Left ventricle myocardium superior (tissue), 1 donor: Measurements from ENCODE around the gene ADH1C. TPM values are rescaled to one million over a fixed set of nuclear protein-coding genes. Genes with fewer than 3 reads are reported as not detected.
"Not testable (repeated sequence)": the region's sequence is repeated elsewhere in the genome, so short reads cannot be mapped to it uniquely, and the experiment has no call there.

Experiments
- ATAC-seq: fragments of 200-7000 bp; cut with Tn5 transposase; one replicate; pipeline ENCODE4 v1.9.1; 2020; ENCODE audit warnings: mild to moderate bottlenecking, moderate library complexity
- DNase-seq: peaks from one replicate; pipeline ENCODE4 v3.0.0-alpha.2; 2020
- intact Hi-C: fragments of 100-400 bp; cut with micrococcal nuclease; formaldehyde crosslinking; loops from one replicate; pipeline ENCODE4 v1.11.0; 2022
- total RNA-seq: library from RNA; stranded (reverse); fragmentation: NEBNext Ultra II Directional; extraction: Animal tissue kit (Norgen Biotek cat#: 25700); gene quantifications from one replicate; pipeline ENCODE4 v1.2.1, GENCODE V29; 2021
- donor health status: DM: no; HTN: yes; CAD: no; lungs with severe emphysema.

The ADH1C gene
- total RNA-seq, 1 donor from 2014 or later: 7.6 TPM

DNA sequence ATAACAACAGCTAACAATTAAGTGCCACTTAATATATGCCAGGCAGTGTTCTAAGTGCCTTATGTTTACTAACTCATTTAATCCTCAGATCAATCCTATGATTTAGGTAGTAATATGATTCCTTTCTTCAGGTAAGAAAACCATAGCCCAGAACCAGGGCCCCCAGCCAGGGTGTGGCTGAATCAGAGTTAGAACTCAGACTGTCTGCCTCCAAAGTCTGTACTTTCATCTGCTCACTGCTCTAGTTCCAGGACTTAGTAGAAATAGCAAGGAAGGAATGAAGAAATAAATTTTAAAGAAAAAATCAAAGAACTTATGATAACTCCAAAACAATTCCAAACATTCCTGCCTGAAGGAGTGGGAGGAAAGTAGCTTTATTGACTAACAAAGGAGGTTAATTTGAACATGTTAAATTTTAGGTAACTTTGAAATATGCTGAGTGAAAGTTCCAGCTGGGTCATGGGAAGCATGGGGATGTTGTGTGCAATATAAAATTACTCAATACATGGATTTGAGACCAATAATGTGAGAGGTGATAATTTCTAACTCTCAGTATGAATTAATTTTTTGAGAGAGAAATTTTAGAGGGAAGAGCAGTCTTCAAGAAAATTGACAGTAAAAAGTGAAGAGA, 8.8 kb upstream of the ADH1C start:
- DNase-seq: peak; percentile 31
- intact Hi-C loops: no loop called here
- ATAC-seq: peak; percentile 32

DNA sequence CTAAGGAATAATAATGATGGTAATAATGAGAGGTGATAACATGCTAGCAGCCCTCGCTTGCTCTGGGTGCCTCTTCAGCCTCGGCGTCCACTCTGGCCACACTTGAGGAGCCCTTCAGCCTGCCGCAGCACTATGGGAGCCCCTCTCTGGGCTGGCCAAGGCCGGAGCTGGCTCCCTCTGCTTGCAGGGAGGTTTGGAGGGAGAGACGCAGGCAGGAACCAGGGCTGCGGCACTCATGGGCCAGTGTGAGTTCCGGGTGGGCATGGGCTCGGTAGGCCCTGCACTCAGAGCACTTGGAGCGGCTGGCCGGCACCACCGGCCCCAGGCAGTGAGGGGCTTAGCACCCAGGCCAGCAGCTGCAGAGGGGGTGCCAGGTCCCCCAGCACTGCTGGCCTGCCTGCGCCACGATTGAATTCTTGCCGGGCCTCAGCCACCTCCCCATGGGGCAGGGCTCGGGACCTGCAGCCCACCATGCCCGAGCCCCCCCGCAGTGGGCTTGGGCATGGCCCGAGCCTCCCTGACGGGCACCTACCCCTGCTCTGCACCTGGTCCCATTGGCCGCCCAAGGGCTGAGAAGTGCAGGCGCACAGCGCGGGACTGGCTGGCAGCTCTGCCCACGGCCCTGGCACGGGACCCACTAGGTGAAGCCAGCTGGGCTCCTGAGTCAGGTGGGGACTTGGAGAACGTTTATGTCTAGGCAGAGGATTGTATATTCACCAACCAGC, 7.1 kb upstream of the ADH1C start:
- intact Hi-C loops: no loop called here
- DNase-seq (no peak), ATAC-seq (no peak)

DNA sequence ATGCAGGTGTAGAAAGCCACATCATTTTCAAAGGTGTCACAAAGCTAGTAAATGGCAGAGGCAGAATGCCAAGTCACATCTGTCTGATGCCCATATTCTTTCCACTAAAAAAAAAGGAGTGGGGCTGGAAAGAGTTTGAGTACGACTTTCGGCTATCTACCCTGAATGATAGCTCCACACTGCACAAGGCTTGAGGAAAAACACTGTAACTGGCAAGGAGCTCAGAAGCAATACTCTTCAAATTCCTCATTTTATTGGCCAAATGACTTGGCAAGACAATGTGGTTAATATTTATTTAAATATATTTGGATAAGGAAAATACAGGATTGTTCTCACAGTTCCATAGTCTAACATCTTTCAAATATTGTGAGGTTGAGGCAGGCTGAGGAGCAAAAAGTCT, 5.4 kb upstream of the ADH1C start:
- no peak for DNase-seq
- ATAC-seq: no peak
- intact Hi-C loops: no loop called here

DNA sequence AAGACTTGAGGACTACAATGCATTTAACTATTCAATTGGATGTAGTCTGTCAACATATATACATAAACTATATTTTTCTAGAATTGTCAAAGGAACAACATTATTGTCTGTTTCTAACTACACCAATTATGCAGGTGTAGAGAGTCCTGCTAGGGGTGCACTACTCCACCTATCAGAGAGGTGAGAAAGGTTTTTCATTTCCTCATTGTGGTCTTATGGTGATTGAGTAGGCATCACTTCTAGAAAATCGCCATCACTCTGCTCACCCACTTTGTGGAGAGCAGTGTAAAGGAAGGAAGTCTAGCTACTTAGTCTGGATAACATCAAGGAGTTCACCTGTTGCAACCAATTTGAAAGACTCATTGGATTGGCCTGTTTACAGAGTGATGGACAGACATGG, 4.4 kb upstream of the ADH1C start:
- DNase-seq: no peak
- intact Hi-C loops: no loop called here
- ATAC-seq: no peak

DNA sequence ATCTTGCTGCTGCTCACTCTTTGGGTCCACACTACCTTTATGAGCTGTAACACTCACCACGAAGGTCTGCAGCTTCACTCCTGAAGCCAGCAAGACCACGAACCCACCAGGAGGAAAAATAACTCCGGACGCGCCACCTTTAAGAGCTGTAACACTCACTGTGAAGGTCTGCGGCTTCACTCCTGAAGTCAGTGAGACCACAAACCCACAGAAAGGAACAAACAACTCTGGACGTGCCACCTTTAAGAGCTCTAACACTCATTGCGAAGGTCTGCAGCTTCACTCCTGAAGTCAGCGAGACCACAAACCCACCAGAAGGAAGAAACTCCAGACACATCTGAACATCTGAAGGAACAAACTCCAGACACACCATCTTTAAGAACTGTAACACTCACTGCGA, 3.6 kb upstream of the ADH1C start:
- DNase-seq, intact Hi-C loops, ATAC-seq: not testable (repeated sequence)

DNA sequence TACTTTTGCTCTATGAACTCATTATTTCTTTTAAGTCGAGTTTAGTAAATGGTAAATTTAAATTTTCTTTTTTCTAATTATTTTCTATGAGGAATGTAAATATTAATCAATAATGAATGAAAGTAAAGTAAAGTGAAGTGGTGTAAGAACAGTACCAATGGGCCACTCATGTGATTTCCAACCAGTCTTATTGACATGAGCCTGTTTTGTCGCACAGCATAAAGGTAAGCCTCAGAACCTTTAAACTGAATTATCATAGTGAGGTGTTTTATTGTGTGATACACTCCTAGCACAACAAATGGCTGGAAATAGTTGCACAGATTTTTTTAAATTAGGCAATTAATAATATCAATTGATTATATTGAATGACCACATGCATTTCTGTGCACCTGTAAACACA, 1.1 kb downstream of the ADH1C start:
- ATAC-seq: no peak
- intact Hi-C loops: no loop called here
- DNase-seq: no peak

DNA sequence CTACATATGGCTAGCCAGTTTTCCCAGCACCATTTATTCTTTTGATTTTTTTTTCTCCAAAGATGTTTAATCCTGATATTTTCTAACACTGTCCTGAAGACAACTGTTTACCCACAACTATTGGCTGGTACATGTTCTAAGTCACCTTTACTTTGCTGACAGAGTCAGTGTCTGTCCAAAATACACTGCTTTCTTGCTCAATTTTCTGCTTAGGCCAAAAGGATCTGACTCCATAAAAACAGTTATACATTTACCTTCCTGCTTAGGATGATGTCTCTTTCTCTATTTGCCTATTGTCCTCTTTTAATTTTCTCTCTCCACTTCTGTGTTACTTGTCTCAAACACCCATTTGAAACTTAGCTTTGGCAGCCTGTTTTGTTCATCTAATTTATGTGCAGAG, 3.2 kb downstream of the ADH1C start:
- DNase-seq (no peak), ATAC-seq (no peak)
- intact Hi-C loops: no loop called here

DNA sequence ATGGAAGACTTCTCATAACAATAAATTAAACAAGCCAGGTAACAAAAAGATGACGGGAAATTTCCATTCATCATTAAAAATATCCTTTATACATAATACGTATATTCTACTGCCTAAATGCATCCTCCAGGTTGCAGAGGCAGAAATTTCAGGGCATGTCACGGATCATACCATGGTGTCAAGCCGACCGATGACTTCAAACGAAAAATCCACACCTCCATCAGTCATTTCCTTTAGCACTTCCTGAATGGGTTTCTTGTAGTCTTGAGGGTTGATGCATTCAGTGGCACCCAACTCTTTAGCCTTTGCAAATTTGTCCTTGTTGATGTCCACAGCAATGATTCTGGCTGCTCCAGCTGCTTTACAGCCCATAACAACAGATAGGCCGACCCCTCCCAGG, 9.9 kb downstream of the ADH1C start:
- ATAC-seq, DNase-seq, intact Hi-C loops: not testable (repeated sequence)

DNA sequence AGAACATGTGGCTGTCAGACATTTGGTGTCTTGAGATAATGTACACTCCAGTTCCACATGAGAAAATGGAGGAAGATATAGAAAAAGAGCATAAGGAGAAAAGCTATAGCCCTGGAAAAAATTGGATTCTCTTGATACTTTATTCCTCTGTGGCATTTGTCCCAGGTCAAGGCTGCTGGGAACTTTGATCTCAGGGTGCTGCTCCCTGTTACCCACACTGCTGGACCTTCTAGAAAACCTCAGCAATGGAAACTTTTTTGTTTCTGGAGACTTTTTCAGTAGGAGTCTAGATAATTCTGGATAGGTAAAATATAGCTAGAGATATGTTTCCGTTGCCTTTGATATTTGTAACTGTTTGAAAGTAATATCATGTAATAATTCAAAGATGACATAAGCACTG, 11.1 kb downstream of the ADH1C start:
- DNase-seq (no peak), ATAC-seq (no peak)
- intact Hi-C loops: no loop called here

DNA sequence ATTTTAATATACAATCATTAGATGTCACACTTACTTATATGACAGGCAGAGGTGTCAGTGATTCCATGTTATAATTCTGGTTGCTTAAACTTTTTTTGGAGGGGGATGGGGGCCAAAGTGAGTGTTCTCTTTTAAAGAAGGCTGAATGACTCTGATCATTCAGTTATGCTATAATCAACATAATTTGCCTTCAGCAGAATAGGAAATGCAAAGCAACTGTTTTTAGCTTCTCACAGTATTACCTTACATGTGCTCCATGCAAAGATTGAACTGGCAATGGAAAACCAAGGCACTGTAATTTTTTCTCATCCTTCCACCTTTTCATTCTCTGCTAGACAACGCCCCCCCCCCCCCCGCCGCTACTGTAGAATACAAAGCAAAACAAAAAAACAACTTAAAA, 13.4 kb downstream of the ADH1C start:
- ATAC-seq (no peak), DNase-seq (no peak)
- intact Hi-C loops: no loop called here

DNA sequence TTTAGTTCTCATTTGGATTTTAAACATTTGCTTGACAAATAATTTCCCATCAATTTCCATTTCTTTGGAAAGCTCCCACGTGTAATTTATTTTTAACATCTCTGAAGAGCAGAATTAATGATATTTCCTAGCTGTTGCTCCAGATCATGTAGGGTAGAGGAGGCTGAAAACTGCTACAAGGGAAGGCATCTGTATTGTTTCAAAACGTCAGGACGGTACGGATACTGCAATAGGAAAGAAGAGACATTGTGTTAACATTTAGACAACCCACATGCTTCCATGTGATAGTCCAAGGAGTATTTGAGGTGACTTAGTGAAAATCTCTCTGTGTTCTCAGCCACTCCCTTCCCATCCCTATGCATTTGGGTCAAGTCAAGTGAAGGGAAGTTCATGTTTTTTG, 16.0 kb downstream of the ADH1C start:
- intact Hi-C loops: no loop called here
- ATAC-seq: no peak
- no peak for DNase-seq

DNA sequence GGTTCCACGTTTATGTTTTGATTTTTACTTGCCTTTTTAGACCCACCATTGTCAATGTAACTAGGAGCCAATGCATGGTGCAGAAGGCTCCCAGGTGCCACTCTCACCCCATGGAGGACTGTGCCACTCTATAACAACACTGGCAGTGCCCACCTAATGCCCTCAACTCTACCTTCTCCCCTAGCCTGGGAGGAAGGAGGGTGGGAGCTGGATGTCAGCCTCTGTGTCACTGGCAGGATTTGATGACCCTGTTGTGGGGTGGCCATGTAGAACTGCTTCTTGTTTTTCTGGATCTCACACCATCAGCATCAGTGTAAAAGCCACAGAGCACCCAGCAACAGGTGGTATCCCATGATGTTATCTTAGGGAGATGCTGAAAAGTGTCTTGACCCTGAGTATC, 17.7 kb downstream of the ADH1C start:
- no peak for ATAC-seq
- DNase-seq: no peak
- intact Hi-C loops: no loop called here

DNA sequence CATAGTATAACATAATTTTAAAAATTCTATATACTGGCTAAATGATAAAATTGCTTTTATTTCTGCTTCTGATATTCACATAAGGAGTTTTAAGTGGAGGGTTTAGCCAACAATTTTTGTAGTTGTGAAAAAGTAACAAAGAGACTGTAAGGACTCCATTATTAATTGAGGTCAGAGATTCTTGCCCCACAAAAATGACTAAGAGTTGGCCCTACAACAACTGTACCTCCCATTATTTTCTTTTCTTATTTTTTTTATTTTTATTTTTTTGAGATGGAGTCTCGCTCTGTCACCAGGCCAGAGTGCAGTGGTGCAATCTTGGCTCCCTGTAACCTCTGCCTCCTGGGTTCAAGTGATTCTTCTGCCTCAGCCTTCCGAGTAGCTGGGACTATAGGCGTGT, 21.9 kb downstream of the ADH1C start:
- DNase-seq (no peak), ATAC-seq (no peak)
- intact Hi-C loops: no loop called here

DNA sequence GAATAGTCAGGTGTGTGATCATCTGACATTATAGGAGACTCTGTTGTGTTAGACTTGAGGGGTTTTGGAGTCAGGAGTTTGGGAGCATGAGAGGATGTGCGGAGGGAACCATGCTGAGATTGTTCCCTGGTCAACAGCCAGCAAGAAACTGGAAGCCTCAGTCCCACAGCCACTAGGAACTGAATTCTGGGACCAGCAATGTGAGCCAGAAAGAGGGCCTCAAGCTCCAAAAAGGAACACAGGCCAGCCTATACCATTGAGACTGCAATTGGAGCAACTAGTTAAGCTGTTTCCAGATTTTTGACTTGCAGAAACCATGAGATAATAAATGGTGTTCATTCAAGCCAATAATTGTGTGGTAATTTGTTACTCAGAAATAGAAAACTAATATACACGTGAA, 22.7 kb downstream of the ADH1C start:
- intact Hi-C loops: no loop called here
- DNase-seq (no peak), ATAC-seq (no peak)

DNA sequence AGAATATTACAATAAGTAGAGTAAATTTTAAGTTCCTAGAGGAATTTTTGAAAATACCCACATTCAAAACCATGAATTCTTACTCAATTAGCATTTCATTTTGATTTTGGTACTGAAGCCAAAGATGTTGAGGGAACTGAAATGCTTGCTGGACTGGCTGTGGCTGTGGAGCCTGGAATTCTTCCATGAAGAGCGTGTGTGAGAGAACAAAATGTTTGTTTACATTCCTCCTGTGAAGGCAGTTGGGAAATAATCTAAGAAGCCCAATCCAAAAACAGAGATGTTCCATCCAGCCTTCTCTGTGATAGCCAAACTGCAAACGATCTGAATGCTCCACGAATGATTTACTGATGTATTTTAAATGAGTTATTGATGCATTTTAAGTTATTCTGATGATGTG, 27.6 kb downstream of the ADH1C start:
- DNase-seq: peak; percentile 69
- peak; percentile 87 for ATAC-seq
- intact Hi-C loops: no loop called here

DNA sequence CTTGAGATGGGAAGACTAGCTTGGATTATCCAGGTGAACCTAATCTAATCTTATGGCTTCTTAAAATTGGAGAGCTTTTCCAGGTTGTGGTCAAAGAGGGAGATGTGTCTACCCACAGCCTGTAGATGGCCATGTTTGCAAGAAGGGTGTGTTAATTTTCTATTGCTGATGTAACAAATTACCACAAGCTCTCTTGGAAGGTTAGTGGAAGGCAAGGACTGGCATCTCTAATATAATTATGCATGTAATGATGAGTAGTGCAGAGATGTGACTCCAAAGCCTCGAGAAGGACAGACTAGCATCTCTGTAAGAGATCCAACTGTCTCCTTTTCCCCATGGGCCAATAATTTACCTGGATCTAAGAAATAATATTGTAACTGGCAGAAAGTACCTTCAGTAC, 28.2 kb downstream of the ADH1C start:
- ATAC-seq: peak; percentile 11
- no peak for DNase-seq
- intact Hi-C loops: no loop called here

DNA sequence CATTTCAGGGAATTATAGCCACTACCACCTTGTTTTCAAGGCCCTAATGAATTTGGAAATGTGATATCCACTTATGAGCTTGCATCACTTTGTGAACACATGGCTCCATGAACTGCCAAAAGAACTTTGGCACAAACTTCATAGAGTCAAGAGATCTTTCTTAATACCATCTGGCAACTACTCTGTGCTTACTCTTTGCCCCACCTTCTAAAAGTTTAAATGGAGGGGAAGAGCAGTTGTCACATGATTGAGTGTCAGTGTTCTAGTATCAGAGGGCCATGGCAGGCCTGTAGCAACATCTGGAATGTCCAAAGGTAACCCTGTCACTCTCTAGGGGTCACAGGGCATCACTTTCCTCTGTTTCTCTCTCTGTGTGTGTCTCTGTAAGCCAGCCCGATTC, 28.8 kb downstream of the ADH1C start:
- ATAC-seq (peak; percentile 87), DNase-seq (no peak)
- intact Hi-C loops: no loop called here

DNA sequence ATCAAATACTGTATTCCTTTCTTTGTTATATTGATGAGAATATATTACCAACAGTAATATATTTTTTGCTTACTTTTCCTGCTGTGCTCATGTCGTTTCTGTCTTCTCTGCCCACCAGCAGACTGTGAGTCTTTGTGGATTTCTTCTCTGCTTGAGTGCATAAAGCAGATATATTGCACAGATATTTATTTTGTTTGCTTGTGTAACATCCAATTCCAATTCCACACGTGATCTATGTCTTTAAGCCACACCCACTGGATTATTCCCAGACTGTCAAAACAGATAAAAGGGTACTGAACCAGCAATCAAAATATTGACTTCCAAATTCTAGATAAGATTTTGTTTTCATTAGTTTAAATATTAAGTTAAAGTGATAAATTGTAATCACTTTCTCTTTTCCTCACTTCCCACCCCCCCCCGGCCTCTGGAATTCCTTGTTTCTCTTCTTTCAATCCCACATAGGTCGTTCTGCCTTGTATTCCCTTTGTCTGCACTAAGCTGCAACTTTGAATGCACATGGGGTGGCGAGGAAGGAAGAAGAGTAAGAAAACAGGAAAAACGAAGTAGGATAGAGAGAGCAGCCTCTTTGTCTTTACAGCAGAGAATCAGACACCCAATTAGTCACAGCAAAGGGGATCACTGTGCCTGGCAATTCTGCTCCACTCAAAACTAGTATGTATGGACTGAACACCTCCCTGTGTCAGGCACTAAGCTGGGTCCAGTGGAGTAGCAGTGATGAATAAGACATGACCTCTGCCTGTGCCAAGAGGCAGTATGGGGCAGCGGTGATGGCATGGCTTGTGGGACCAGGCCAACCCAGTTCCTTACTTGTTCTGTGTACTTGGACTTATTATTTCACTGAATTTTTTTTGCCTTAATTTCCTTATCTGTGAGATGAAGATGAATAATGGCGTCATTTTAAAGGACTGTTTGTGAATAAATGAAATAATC, 31.0 kb downstream of the ADH1C start, which contains the start of gene ADH1B:
Gene ADH1B, minus strand, starts transcription at position 161 of the 951 bp plus-strand sequence. Its CDS starts 70 bp downstream, at position 91.
- intact Hi-C loops: no loop called here
- ATAC-seq (peak; percentile 15), DNase-seq (no peak)

DNA sequence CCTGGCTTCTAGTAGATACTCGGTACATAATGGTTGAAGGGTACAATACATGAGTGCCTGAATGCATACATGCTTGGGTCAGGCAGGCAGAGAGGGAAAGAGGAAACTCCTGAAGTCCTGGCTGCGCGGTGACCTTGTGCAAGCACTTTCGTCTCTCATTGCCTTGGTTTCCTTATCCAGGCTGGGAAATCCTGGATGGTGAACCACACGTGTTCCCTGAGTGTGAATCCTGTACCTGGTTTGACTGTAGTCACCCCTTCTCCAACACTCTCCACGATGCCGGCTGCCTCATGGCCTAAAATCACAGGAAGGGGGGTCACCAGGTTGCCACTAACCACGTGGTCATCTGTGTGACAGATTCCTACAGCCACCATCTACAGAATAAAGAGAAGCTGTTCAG, 34.7 kb downstream of the ADH1C start:
- DNase-seq, intact Hi-C loops, ATAC-seq: not testable (repeated sequence)

DNA sequence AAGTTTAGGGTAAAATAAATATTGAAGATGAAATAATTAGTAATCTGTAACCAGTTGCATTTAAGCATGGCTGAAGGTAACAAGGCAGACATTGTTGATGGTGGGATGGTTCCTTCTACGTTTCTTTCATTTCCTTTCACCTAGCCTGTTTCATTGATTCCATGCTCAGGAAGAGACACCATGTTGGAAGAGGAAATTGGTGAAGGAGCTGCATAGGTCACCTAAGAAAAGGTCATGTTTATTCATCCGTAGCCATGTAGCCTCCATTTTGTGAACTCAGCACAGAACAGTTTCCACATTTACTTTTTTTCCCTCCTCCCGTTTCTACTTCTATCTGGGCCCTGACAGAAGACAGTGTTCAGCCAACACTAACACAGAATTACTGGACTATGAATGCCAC, 35.2 kb downstream of the ADH1C start:
- no peak for ATAC-seq
- intact Hi-C loops: no loop called here
- no peak for DNase-seq
